ENCODE data around the gene KLHL18.
A peak's percentile ranks its signal among the peaks of the same experiment; 100 is the strongest.

Gene KLHL18

GRCh38 chr3:47261301-47261700 is 21.4 kb upstream of the KLHL18 start:
- CTCF ChIA-PET, result no interaction called here
- Mint-ChIP-seq H3K9me3 (no peaks in the 10 kb centered on the region), H3K27me3 (peaks cover 10% of the 10 kb centered on the region), H3K36me3 (no peaks in the 10 kb centered on the region), H3K27ac (no peak overlapping the region), H3K4me1 (no peaks in the 10 kb centered on the region), H3K4me3 (no peak overlapping the region)
- no peak for DNase-seq

- DNase-seq, result no peak
- Mint-ChIP-seq H3K4me3 (no peak overlapping the region), H3K27me3 (peaks cover 4% of the 10 kb centered on the region), H3K36me3 (no peaks in the 10 kb centered on the region), H3K9me3 (no peaks in the 10 kb centered on the region), H3K27ac (no peak overlapping the region), H3K4me1 (no peaks in the 10 kb centered on the region)
- CTCF ChIA-PET, result no interaction called here
Observed at GRCh38 chr3:47265008-47265407, 17.7 kb upstream of the KLHL18 start.

GRCh38 chr3:47265725-47266428 is 16.9 kb upstream of the KLHL18 start:
- Mint-ChIP-seq H3K27me3 (peaks cover 4% of the 10 kb centered on the region), H3K9me3 (no peaks in the 10 kb centered on the region), H3K4me3 (no peak overlapping the region), H3K36me3 (no peaks in the 10 kb centered on the region), H3K27ac (no peak overlapping the region), H3K4me1 (no peaks in the 10 kb centered on the region)
- DNase-seq, result no peak
- CTCF ChIA-PET, result no interaction called here

- no peaks in the 10 kb centered on the region for H3K4me1 Mint-ChIP-seq
- no peak for DNase-seq
- CTCF ChIA-PET, result no interaction called here
- H3K36me3 Mint-ChIP-seq, result no peaks in the 10 kb centered on the region
- H3K9me3 Mint-ChIP-seq, result no peaks in the 10 kb centered on the region
- no peak overlapping the region for H3K27ac Mint-ChIP-seq
- H3K27me3 Mint-ChIP-seq, result peaks cover 4% of the 10 kb centered on the region
- H3K4me3 Mint-ChIP-seq, result no peak overlapping the region
Observed at GRCh38 chr3:47266709-47267489, 15.8 kb upstream of the KLHL18 start.

DNA sequence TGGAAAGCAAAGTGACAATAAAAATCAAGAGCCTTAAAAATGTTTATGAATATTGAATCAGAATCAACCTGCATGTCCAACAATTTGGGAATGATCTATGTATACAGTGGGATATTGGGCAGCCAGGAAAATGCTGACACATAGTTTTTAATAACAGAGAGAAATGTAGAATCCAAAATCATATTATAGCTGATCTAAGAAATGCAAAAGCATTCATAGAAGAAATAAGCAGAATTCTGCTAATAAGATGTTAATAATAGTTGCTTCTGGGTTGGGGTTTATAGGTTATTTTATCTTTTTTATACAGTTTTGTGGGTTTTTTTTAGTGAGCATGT is 15.3 kb upstream of the KLHL18 start:
- no peaks in the 10 kb centered on the region for H3K4me1 Mint-ChIP-seq
- H3K36me3 Mint-ChIP-seq, result no peaks in the 10 kb centered on the region
- DNase-seq, result no peak
- H3K27ac Mint-ChIP-seq, result no peak overlapping the region
- peaks cover 4% of the 10 kb centered on the region for H3K27me3 Mint-ChIP-seq
- no peak overlapping the region for H3K4me3 Mint-ChIP-seq
- H3K9me3 Mint-ChIP-seq, result no peaks in the 10 kb centered on the region
- CTCF ChIA-PET, result no interaction called here

DNA sequence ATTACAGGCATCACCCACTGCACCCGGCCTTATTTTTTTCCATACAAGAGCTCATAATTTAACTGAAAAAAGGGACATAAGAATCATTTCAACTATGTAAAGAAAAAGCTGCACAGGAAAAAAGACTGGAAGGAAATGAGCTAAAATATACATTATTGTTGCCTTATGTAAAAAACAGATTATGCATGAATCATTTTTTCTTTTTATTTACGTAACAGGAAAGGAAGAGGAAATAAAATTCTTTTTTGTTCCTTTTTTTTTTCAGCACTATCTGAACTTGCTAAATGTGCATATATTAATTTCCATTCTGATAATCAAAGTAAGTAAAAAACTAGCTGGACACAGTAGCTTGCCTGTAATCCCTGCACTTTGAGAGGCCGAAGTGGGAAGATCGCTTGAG is 12.2 kb upstream of the KLHL18 start:
- DNase-seq, result no peak
- no peaks in the 10 kb centered on the region for H3K36me3 Mint-ChIP-seq
- H3K27ac Mint-ChIP-seq, result no peak overlapping the region
- no peaks in the 10 kb centered on the region for H3K4me1 Mint-ChIP-seq
- H3K4me3 Mint-ChIP-seq, result no peak overlapping the region
- no peaks in the 10 kb centered on the region for H3K9me3 Mint-ChIP-seq
- H3K27me3 Mint-ChIP-seq, result no peaks in the 10 kb centered on the region
- CTCF ChIA-PET, result no interaction called here

GRCh38 chr3:47273564-47273963 is 9.2 kb upstream of the KLHL18 start:
- no peak for DNase-seq
- H3K4me1 Mint-ChIP-seq, result no peaks in the 10 kb centered on the region
- no peak overlapping the region for H3K4me3 Mint-ChIP-seq
- CTCF ChIA-PET, result no interaction called here
- H3K36me3 Mint-ChIP-seq, result no peaks in the 10 kb centered on the region
- no peaks in the 10 kb centered on the region for H3K9me3 Mint-ChIP-seq
- no peak overlapping the region for H3K27ac Mint-ChIP-seq
- H3K27me3 Mint-ChIP-seq, result no peaks in the 10 kb centered on the region

GRCh38 chr3:47274652-47275051 is 8.1 kb upstream of the KLHL18 start:
- Mint-ChIP-seq H3K27ac (no peak overlapping the region), H3K4me1 (no peaks in the 10 kb centered on the region), H3K4me3 (no peak overlapping the region), H3K9me3 (no peaks in the 10 kb centered on the region), H3K27me3 (no peaks in the 10 kb centered on the region), H3K36me3 (no peaks in the 10 kb centered on the region)
- CTCF ChIA-PET, result no interaction called here
- no peak for DNase-seq

DNA sequence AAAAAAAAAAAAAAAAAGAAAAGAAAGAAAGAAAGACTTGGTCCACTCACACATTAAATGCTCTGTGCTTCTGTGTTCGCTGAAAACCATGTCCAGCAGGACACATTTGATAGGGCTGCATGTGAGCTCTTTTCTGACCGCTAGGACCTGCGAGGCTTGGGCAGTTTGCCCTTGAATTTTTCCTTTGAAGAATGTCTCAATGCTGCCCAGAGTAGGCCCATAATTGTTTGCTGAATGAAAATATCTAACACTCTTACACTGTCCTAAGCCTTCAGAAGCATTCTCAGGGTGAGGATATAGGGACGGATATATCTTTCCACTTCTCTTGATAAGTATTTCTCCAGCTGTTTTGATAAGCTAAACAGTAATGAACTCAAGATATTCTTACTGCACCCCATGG is 6.2 kb upstream of the KLHL18 start:
- Mint-ChIP-seq H3K9me3 (no peaks in the 10 kb centered on the region), H3K4me1 (peaks cover 9% of the 10 kb centered on the region), H3K27me3 (no peaks in the 10 kb centered on the region), H3K4me3 (no peak overlapping the region), H3K27ac (no peak overlapping the region), H3K36me3 (no peaks in the 10 kb centered on the region)
- DNase-seq, result no peak
- CTCF ChIA-PET, result interaction anchor here (0.7 kb wide), 1 partner anchor 25 kb away, joined by 3 read pairs; no protein-coding TSS in a partner anchor

DNA sequence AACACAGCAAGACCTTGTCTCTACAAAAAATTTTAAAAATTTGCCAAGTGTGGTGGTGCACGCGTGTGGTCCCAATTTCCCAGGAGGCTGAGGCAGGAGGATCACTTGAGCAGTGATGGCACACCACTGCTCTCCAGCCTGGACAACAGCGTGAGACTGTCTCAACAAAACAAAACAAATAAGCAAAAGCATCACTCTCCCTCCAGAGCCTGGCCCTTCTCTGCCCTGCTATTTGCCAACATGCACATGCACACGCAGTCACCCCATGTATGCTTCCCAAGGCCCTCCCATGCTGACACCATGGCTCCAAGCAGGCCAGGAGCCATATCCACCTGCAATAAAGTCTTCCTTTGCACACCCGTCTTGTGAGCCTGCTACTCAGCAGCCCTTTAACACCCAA is 2.2 kb upstream of the KLHL18 start:
- Mint-ChIP-seq H3K9me3 (no peaks in the 10 kb centered on the region), H3K4me3 (no peak overlapping the region), H3K27ac (no peak overlapping the region), H3K36me3 (peaks cover 1% of the 10 kb centered on the region), H3K27me3 (peaks cover 5% of the 10 kb centered on the region), H3K4me1 (peaks cover 35% of the 10 kb centered on the region)
- CTCF ChIA-PET, result no interaction called here
- DNase-seq, result no peak

DNA sequence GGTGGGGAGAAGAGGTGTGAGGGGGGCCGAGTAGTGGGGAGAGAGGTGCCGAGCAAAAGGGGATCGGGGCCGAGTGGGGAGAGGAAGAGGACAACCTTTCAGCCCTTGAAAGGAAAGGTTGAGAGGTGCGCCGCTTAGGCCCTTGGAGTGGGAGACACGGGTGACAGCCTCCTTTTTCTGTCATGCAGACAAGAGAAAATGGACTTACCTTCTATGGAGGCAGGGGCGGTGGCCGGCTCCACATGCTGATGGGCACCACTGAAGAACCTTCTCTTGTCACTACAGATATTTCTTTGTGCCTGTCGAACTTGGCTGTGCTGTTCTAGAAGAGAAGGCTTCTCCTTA is 421 bp downstream of the KLHL18 start:
- H3K36me3 Mint-ChIP-seq, result peaks cover 6% of the 10 kb centered on the region
- H3K4me1 Mint-ChIP-seq, result peaks cover 47% of the 10 kb centered on the region
- DNase-seq, result no peak
- CTCF ChIA-PET, result no interaction called here
- no peaks in the 10 kb centered on the region for H3K9me3 Mint-ChIP-seq
- peak overlapping the region; percentile 99 for H3K27ac Mint-ChIP-seq
- peaks cover 5% of the 10 kb centered on the region for H3K27me3 Mint-ChIP-seq
- H3K4me3 Mint-ChIP-seq, result peak overlapping the region; percentile 97

DNA sequence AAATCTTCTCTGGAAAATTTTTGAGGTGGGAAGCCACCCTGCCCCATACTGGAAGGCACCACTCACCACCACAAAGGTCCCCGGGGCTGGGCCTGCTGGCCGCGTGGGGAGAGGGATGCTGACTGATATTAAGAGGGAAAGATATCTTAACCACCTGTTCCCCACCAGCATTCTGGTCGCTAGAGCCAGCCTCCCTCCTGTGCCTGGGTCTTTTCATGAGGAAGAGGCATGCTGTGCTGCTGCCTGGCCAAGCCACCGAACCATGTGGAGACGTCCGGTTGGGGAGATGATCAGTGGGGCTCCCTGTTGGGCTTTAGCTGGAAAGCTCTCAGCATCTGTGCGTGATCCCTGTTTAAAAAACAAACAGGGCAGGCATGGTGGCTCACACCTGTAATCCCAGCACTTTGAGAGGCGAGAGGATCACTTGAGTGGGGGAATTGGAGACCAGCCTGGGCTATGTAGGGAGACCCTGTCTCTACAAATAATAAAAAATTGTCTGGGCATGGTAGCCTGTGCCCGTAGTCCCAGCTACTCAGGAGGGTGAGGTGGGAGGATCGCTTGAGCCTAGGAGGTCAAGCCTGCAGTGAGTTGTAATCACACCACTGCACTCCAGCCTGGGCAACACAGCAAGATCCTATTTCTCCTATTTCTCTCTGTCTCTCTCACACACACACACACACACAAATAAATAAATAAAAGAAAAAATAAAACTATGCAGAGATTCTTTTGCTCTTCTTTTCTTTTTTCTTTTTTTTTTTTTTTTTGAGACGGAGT is 1.0 kb downstream of the KLHL18 start:
- H3K4me1 Mint-ChIP-seq, result peaks cover 47% of the 10 kb centered on the region
- H3K27ac Mint-ChIP-seq, result peak overlapping the region; percentile 99
- H3K27me3 Mint-ChIP-seq, result peaks cover 5% of the 10 kb centered on the region
- CTCF ChIA-PET, result no interaction called here
- peak overlapping the region; percentile 97 for H3K4me3 Mint-ChIP-seq
- H3K36me3 Mint-ChIP-seq, result peaks cover 10% of the 10 kb centered on the region
- peak; percentile 37 for DNase-seq
- H3K9me3 Mint-ChIP-seq, result no peaks in the 10 kb centered on the region

- H3K4me3 Mint-ChIP-seq, result no peak overlapping the region
- H3K4me1 Mint-ChIP-seq, result peaks cover 22% of the 10 kb centered on the region
- H3K27me3 Mint-ChIP-seq, result no peaks in the 10 kb centered on the region
- peaks cover 8% of the 10 kb centered on the region for H3K36me3 Mint-ChIP-seq
- no peaks in the 10 kb centered on the region for H3K9me3 Mint-ChIP-seq
- CTCF ChIA-PET, result no interaction called here
- DNase-seq, result no peak
- no peak overlapping the region for H3K27ac Mint-ChIP-seq
Observed at GRCh38 chr3:47288966-47289910, 6.5 kb downstream of the KLHL18 start.

DNA sequence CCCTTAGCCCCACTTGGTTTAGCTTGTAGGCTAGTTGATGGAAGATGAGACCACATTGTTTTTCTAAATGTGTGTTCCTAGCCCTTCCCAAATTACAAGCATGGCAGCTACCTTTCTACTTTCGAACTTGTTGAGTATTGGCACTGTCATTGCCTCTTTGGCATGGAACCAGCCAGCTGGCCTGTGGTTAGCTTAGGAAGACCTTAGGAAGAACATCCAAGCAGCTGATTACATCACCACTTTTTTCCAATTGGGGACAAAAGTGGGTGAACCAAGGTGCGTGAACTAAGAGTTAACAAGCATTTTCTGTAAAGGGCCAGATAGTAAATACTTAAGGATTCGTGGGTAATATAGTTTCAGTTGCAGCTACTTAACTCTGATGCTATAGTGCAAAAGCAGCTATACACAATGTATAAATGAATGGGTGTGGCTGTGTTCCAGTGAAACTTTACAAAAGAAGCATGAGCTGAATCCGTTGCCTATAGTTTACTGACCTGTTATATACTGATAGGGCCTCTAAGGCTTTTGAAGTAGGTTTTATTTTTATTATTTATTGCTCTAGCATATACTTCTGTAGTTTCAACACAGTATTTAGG is 8.5 kb downstream of the KLHL18 start:
- no peaks in the 10 kb centered on the region for H3K27me3 Mint-ChIP-seq
- H3K36me3 Mint-ChIP-seq, result peaks cover 8% of the 10 kb centered on the region
- CTCF ChIA-PET, result interaction anchor here (0.6 kb wide), 1 partner anchor 934 kb away, joined by 6 read pairs; no protein-coding TSS in a partner anchor
- no peaks in the 10 kb centered on the region for H3K9me3 Mint-ChIP-seq
- DNase-seq, result no peak
- H3K4me1 Mint-ChIP-seq, result peaks cover 13% of the 10 kb centered on the region
- H3K4me3 Mint-ChIP-seq, result no peak overlapping the region
- H3K27ac Mint-ChIP-seq, result no peak overlapping the region

All from activated naive CD4-positive, alpha-beta T cell treated with anti-CD3 and anti-CD28 coated beads, Interleukin-2, amount 10 ng/mL, durations not matched to agents 7 days and 5 days (primary cell).